CD4-positive, alpha-beta T cell treated with Interleukin-17A for 4 hours (primary cell): Measurements from ENCODE around the gene PRKCZ.
"Not testable (repeated sequence)": the region's sequence is repeated elsewhere in the genome, so short reads cannot be mapped to it uniquely, and the experiment has no call there.

Source experiments
- DNase-seq: peaks from one replicate; pipeline ENCODE4 v3.0.0-alpha.2; 2020; ENCODE audit warnings: mixed read lengths

PRKCZ gene

GRCh38 chr1:2137257-2138121, 87.3 kb downstream of the PRKCZ start:
- no peak for DNase-seq

GRCh38 chr1:2139156-2139555, 88.9 kb downstream of the PRKCZ start:
- DNase-seq, result not testable (repeated sequence)

GRCh38 chr1:2141025-2141424, 90.8 kb downstream of the PRKCZ start:
- DNase-seq, result no peak

GRCh38 chr1:2143814-2144500, 93.7 kb downstream of the PRKCZ start:
- DNase-seq, result no peak

- DNase-seq, result no peak
Measured at GRCh38 chr1:2144501-2145090, 94.4 kb downstream of the PRKCZ start.

- DNase-seq, result peak; percentile 41
Measured at GRCh38 chr1:2145946-2146835, 96.0 kb downstream of the PRKCZ start.

GRCh38 chr1:2146836-2147517, 96.8 kb downstream of the PRKCZ start:
- DNase-seq, result no peak

GRCh38 chr1:2147869-2148268, 97.7 kb downstream of the PRKCZ start:
- DNase-seq, result not testable (repeated sequence)

GRCh38 chr1:2148691-2149090, 98.5 kb downstream of the PRKCZ start:
- DNase-seq, result peak; percentile 72

GRCh38 chr1:2150801-2151200, 100.6 kb downstream of the PRKCZ start:
- no peak for DNase-seq

GRCh38 chr1:2151252-2151651, 101.0 kb downstream of the PRKCZ start:
- DNase-seq, result no peak

- DNase-seq, result no peak
Measured at GRCh38 chr1:2151911-2152310, 101.7 kb downstream of the PRKCZ start.

GRCh38 chr1:2152954-2153353, 102.7 kb downstream of the PRKCZ start:
- peak; percentile 39 for DNase-seq

GRCh38 chr1:2154022-2154421, 103.8 kb downstream of the PRKCZ start:
- DNase-seq, result no peak

GRCh38 chr1:2155147-2155598, 105.0 kb downstream of the PRKCZ start:
- DNase-seq, result no peak

GRCh38 chr1:2155788-2156187, 105.6 kb downstream of the PRKCZ start:
- DNase-seq, result no peak

- DNase-seq, result no peak
Measured at GRCh38 chr1:2156866-2157265, 106.7 kb downstream of the PRKCZ start.

- no peak for DNase-seq
Measured at GRCh38 chr1:2157856-2158255, 107.6 kb downstream of the PRKCZ start.

GRCh38 chr1:2158272-2158671, 108.1 kb downstream of the PRKCZ start:
- DNase-seq, result no peak

GRCh38 chr1:2159124-2159523, 108.9 kb downstream of the PRKCZ start:
- no peak for DNase-seq

- DNase-seq, result no peak
Measured at GRCh38 chr1:2160451-2161300, 110.5 kb downstream of the PRKCZ start.
